Upper lobe of left lung (tissue), 6 donors: Measurements from ENCODE around the gene FBXO3. TPM values are rescaled to one million over a fixed set of nuclear protein-coding genes. Genes with fewer than 3 reads are reported as not detected.
A peak's percentile ranks its signal among the peaks of the same experiment; 100 is the strongest.

Experiments used
- ATAC-seq, 2 donors: fragments of 200-7000 bp; cut with Tn5 transposase; one replicate each; pipeline ENCODE4 v1.9.1; 2022; ENCODE audit warnings: mild to moderate bottlenecking in 2 of 2, moderate library complexity in 2 of 2; ENCODE audit not compliant: low FRiP score in 2 of 2
- DNase-seq, 2 donors: peaks; one replicate each; pipeline ENCODE4 v3.0.0-alpha.2; 2019 to 2020
- H3K27ac ChIP-seq, 4 donors: fragments of 200-600 bp; sonication (generic); one replicate each; pipeline ENCODE4 v1.5.1; 2016 to 2019
- H3K27me3 ChIP-seq, 4 donors: fragments of 200-600 bp; sonication (generic); one replicate each; pipeline ENCODE4 v1.5.1; 2017 to 2019
- H3K36me3 ChIP-seq, 4 donors: fragments of 200-600 bp; sonication (generic); one replicate each; pipeline ENCODE4 v1.5.1; 2016 to 2019
- H3K4me1 ChIP-seq, 4 donors: fragments of 200-600 bp; sonication (generic); one replicate each; pipeline ENCODE4 v1.5.1; 2018 to 2019
- H3K4me3 ChIP-seq, 4 donors: fragments of 200-600 bp; sonication (generic); one replicate each; pipeline ENCODE4 v1.5.1; 2017 to 2019; ENCODE audit warnings: mild to moderate bottlenecking in 2 of 4, moderate library complexity in 1 of 4
- H3K9me3 ChIP-seq, 4 donors: fragments of 200-600 bp; sonication (generic); one replicate each; pipeline ENCODE4 v1.5.1; 2018 to 2019
- CTCF ChIP-seq, 6 experiments: fragments of 450-650 bp in 4 of 6; fragments of 200-600 bp in 2 of 6; sonication (generic) in 2 of 6; IDR thresholded peaks; one replicate each; pipeline ENCODE4 v1.5.1; 2016 to 2019; ENCODE audit warnings: antibody characterized with exemption in 6 of 6
- EP300 ChIP-seq, 4 donors: sonication (generic); formaldehyde crosslinking; IDR thresholded peaks; one replicate each; pipeline ENCODE4 v1.5.1; 2017; ENCODE audit warnings: antibody characterized with exemption in 4 of 4, control low read depth in 2 of 4
- POLR2A ChIP-seq, 4 donors: fragments of 450-650 bp; IDR thresholded peaks; one replicate each; pipeline ENCODE4 v1.5.1; 2016 to 2017; ENCODE audit warnings: antibody characterized with exemption in 4 of 4, mild to moderate bottlenecking in 2 of 4
- POLR2AphosphoS5 ChIP-seq, 2 donors: sonication (generic); formaldehyde crosslinking; IDR thresholded peaks; one replicate each; pipeline ENCODE4 v1.5.1; 2017; ENCODE audit warnings: antibody characterized with exemption in 2 of 2
- WGBS, 2 donors: methylation state at CpG; one replicate each; pipeline ENCODE4 v1.1.5; 2017 to 2018; 5-methylcytosine and 5-hydroxymethylcytosine counted together
- total RNA-seq, 6 donors: library from RNA; depleted of rRNA in 4 of 6; stranded (reverse); fragments of >200 nt in 4 of 6; gene quantifications; one replicate each; pipeline versions ENCODE4 v1.1.0 to v1.2.1, GENCODE V29; 2016 to 2021
- donor health status: DM: no; HTN: no; CAD: no; lungs with moderate emphysema.
- donor health status: DM: no; HTN: yes; CAD: no; lungs with severe emphysema.

Gene FBXO3
- total RNA-seq, 6 donors from 2014 or later, result 9.9 to 50.8 (median 26.9) TPM

- TF ChIP-seq POLR2A (IDR thresholded peaks at IDR 0.05) (no peak), POLR2AphosphoS5 (IDR thresholded peaks at IDR 0.05) (no peak), CTCF (IDR thresholded peaks at IDR 0.05) (no peak), EP300 (IDR thresholded peaks at IDR 0.05) (no peak)
- peaks cover 0 to 33% (median 2%) of the 10 kb centered on the region in 4 donors for H3K36me3 ChIP-seq
- DNase-seq (no peak), ATAC-seq (no peak)
- no peaks in the 10 kb centered on the region for H3K9me3 ChIP-seq
- no peak overlapping the region for H3K4me3 ChIP-seq
- H3K27me3 ChIP-seq, result no peaks in the 10 kb centered on the region
- H3K27ac ChIP-seq, result no peak overlapping the region
- no peaks in the 10 kb centered on the region for H3K4me1 ChIP-seq
- WGBS, 2 donors, result 83 to 94% methylated on average over 5 of the region's 5 CpGs
Measured at GRCh38 chr11:33743291-33743690, 31.0 kb downstream of the FBXO3 start.

DNA sequence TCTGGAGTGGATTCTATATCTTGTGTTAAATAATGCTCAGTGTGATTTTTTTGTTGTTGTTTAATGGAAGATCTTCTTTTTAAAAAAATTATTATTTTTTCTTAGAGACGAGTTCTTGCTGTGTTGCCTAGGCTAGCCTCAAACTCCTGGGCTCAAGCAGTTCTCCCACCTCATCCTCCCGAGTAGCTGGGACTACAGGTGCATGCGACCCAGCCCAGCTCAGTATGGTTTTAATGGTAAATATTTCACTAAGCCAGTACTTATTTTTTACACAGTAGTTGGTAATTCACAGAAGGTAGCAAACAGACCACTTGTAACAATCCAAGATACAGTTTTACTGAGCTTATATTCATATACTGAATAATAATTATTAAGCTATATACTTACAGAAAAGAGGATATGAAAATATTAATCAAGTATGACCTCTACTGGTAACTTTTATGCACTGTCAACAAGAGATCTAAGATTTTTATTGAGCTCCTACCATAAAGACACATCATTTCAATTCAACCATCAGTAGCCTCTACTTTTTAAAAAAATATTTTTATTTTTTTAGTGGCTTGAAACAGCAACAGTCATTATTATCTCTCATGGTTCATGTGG is 32.0 kb downstream of the FBXO3 start:
- H3K4me3 ChIP-seq, result no peak overlapping the region
- no peak for TF ChIP-seq POLR2AphosphoS5 (IDR thresholded peaks at IDR 0.05)
- no peak for TF ChIP-seq POLR2A (IDR thresholded peaks at IDR 0.05)
- peak; percentile 32 to 59 (median 50) for TF ChIP-seq CTCF (IDR thresholded peaks at IDR 0.05)
- no peak for TF ChIP-seq EP300 (IDR thresholded peaks at IDR 0.05)
- ATAC-seq, result peak in 1 of 2 donors; percentile 58

DNA sequence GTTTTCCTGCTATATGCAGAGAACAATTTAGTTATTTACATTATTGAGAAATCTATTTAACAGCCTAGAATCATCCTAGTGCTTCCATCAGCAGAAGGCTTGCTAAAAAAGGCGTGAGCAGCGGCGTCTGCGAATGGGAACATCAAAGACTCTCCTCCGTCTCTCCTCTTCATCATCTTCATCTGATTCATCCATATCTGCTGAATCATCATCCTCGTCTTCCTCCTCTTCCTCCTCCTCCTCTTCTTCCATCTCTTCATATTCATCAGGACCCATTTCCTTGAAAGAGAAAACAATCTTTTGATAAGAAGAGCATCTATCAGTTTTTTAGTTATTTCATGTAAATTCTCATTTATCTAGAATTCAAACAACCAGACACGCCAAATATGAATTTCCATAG is 32.5 kb downstream of the FBXO3 start:
- DNase-seq (no peak), ATAC-seq (no peak)
- WGBS, 2 donors, result 88 to 90% methylated on average over 7 of the region's 7 CpGs
- no peak overlapping the region for H3K27ac ChIP-seq
- H3K9me3 ChIP-seq, result no peaks in the 10 kb centered on the region
- H3K27me3 ChIP-seq, result no peaks in the 10 kb centered on the region
- no peak overlapping the region for H3K4me3 ChIP-seq
- no peak for TF ChIP-seq EP300 (IDR thresholded peaks at IDR 0.05)
- TF ChIP-seq POLR2A (IDR thresholded peaks at IDR 0.05), result no peak
- TF ChIP-seq CTCF (IDR thresholded peaks at IDR 0.05), result no peak
- no peak for TF ChIP-seq POLR2AphosphoS5 (IDR thresholded peaks at IDR 0.05)
- H3K36me3 ChIP-seq, result peaks cover 0 to 27% (median 2%) of the 10 kb centered on the region in 4 donors
- peaks cover 0 to 9% (median 4%) of the 10 kb centered on the region in 4 donors for H3K4me1 ChIP-seq

More for the DNA sequence above, 32.0 kb downstream of the FBXO3 start:
- no peak for DNase-seq
- WGBS, 2 donors, result 83 to 85% methylated on average over 3 of the region's 3 CpGs
- no peaks in the 10 kb centered on the region for H3K27me3 ChIP-seq
- H3K36me3 ChIP-seq, result peaks cover 0 to 31% (median 2%) of the 10 kb centered on the region in 4 donors
- H3K9me3 ChIP-seq, result no peaks in the 10 kb centered on the region
- peaks cover 0 to 3% (median under 1%) of the 10 kb centered on the region in 4 donors for H3K4me1 ChIP-seq
- no peak overlapping the region for H3K27ac ChIP-seq

GRCh38 chr11:33737362-33737821 is 36.9 kb downstream of the FBXO3 start:
- Histone ChIP-seq H3K36me3 (peaks cover 0 to 13% (median 0%) of the 10 kb centered on the region in 4 donors), H3K9me3 (no peaks in the 10 kb centered on the region), H3K4me1 (peaks cover 20 to 37% (median 28%) of the 10 kb centered on the region in 4 donors), H3K27ac (peak overlapping the region; percentile 96 to 98 (median 96)), H3K4me3 (no peak overlapping the region), H3K27me3 (no peaks in the 10 kb centered on the region)
- no peak for TF ChIP-seq POLR2A (IDR thresholded peaks at IDR 0.05)
- no peak for TF ChIP-seq EP300 (IDR thresholded peaks at IDR 0.05)
- no peak for TF ChIP-seq POLR2AphosphoS5 (IDR thresholded peaks at IDR 0.05)
- no peak for TF ChIP-seq CTCF (IDR thresholded peaks at IDR 0.05)
- 62 to 70% methylated on average over 3 of the region's 3 CpGs for WGBS, 2 donors
- DNase-seq (no peak), ATAC-seq (no peak)
